ENCODE measurements around the gene RCE1.

DNA sequence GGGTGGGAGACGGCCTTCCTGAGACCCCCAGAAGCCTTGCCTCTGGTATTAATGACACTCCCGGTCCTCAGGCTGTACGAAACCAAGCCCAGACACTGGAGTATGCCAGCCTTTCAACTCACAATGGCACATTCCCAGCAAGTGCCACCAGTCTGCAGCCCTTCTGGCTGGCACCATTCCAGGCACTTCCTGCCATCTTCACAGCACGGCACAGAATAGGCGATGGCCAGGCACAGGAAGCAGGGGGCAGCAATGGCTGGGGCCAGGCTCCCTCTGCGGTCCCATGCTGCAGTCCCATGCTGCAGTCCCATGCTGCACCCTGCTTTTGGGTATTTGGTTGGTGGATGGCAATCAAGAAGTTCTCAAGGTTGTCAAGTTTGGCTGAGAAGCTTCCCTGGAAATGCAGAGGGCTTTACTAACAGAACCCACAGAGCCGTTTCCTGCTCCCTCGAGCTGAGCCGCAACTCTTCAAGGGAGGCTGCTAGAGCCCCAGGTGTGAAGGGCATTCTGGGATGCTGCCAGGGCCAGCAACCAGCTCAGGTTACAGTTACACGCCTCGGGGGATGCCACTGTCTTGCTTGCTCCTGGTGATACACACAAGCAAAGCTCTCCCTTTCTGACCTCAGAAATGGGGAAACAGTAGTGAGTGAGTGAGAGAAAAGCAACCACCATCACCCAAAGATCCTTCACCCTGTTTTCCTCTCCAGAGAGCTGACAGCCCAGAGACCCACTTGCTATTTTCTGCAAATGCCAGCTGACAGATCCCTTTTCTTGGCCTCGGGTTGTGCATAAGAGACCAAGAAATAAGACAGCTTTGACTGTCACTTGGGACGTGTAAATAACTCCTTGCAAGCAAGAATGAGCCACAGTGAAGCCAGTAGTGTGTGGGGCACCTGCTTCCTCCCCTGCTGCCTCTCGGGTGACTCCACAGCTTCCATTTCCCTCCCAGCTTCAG is 37.5 kb downstream of the RCE1 start:
- TF ChIP-seq BHLHE40 (IDR thresholded peaks at IDR 0.05; ENCODE audit: borderline replicate concordance) (no peak), ARNT (IDR thresholded peaks at IDR 0.05) (no peak), SUZ12 (IDR thresholded peaks at IDR 0.05) (no peak), L3MBTL2 (conservative IDR thresholded peaks at IDR 0.05) (no peak), ZNF384 (IDR thresholded peaks at IDR 0.05) (no peak), LEF1 (IDR thresholded peaks at IDR 0.05; ENCODE audit: borderline replicate concordance) (no peak), FOXA1 (IDR thresholded peaks at IDR 0.05) (no peak), FOXK2 (IDR thresholded peaks at IDR 0.05) (no peak), ELF4 (IDR thresholded peaks at IDR 0.05) (no peak)

Measured in HEK293T (cell line).